OCI-M1 (cell line): ENCODE results near the gene BNIP5.

Source experiments
- DNase-seq: peaks from one replicate; lab custom pipeline; 2025; lab: John Stamatoyannopoulos, UW

The BNIP5 gene

GRCh38 chr6:36267731-36268477 is 68.8 kb downstream of the BNIP5 start:
- no peak for DNase-seq

- DNase-seq: no peak
These were observed 69.6 kb downstream of the BNIP5 start for GRCh38 chr6:36266913-36267644.
